CD4-positive, CD25-positive, alpha-beta regulatory T cell (primary cell): ENCODE measurements around the gene ERN2. TPM values are rescaled to one million over a fixed set of nuclear protein-coding genes. Genes with fewer than 3 reads are reported as not detected.
"Not testable (repeated sequence)": the region's sequence is repeated elsewhere in the genome, so short reads cannot be mapped to it uniquely, and the experiment has no call there.

ENCODE experiments used
- ATAC-seq, 2 donors: fragments of 150-1000 bp; cut with Tn5 transposase; one replicate each; pipeline ENCODE4 v1.10.0; 2021; ENCODE audit warnings: low read depth in 2 of 2, moderate number of reproducible peaks in 2 of 2, moderate library complexity in 1 of 2
- DNase-seq, 3 donors: peaks; one replicate each; pipeline versions ENCODE4 v3.0.0 to v3.0.0-alpha.2; 2012 to 2022; ENCODE audit warnings: mixed read lengths in 1 of 3
- H3K27ac ChIP-seq: one replicate; pipeline ENCODE4 v1.7.0; 2013; ENCODE audit warnings: mild to moderate bottlenecking, low read length; ENCODE audit not compliant: insufficient read depth, poor library complexity, severe bottlenecking
- H3K27me3 ChIP-seq: one replicate; pipeline ENCODE4 v1.7.0; 2013; ENCODE audit warnings: low read length; ENCODE audit not compliant: control insufficient read depth, insufficient read depth
- H3K36me3 ChIP-seq: one replicate; pipeline ENCODE4 v1.7.0; 2013; ENCODE audit warnings: mild to moderate bottlenecking, low read length, moderate library complexity; ENCODE audit not compliant: control insufficient read depth, insufficient read depth
- H3K4me1 ChIP-seq: 2 replicates; pipeline ENCODE4 v1.7.0; 2013; ENCODE audit warnings: mild to moderate bottlenecking, low read length; ENCODE audit not compliant: insufficient read depth, control insufficient read depth, poor library complexity, severe bottlenecking
- H3K4me3 ChIP-seq: one replicate; pipeline ENCODE4 v1.7.0; 2013; ENCODE audit warnings: low read depth, mild to moderate bottlenecking, low read length, moderate library complexity
- H3K9me3 ChIP-seq, 2 experiments: 1 replicate in 1 of 2; 2 replicates in 1 of 2; pipeline ENCODE4 v1.7.0; 2013; ENCODE audit warnings: low read length in 2 of 2, mild to moderate bottlenecking in 1 of 2, moderate library complexity in 1 of 2; ENCODE audit not compliant: control insufficient read depth in 2 of 2
- H3K27ac Mint-ChIP-seq, 3 donors: one replicate each; pipeline ENCODE4 v1.8.0; 2020 to 2022; ENCODE audit warnings: mild to moderate bottlenecking in 3 of 3, mixed read lengths in 3 of 3, moderate library complexity in 2 of 3
- H3K27me3 Mint-ChIP-seq: one replicate; pipeline ENCODE4 v1.8.0; 2022; ENCODE audit warnings: mild to moderate bottlenecking, mixed read lengths
- H3K36me3 Mint-ChIP-seq: one replicate; pipeline ENCODE4 v1.8.0; 2020; ENCODE audit warnings: mixed read lengths
- H3K4me1 Mint-ChIP-seq, 4 donors: one replicate each; pipeline ENCODE4 v1.8.0; 2020 to 2022; ENCODE audit warnings: mixed read lengths in 4 of 4, mild to moderate bottlenecking in 1 of 4
- H3K4me3 Mint-ChIP-seq, 4 donors: one replicate each; pipeline ENCODE4 v1.8.0; 2020 to 2022; ENCODE audit warnings: mild to moderate bottlenecking in 4 of 4, mixed read lengths in 4 of 4, moderate library complexity in 3 of 4
- H3K9me3 Mint-ChIP-seq, 7 donors: one replicate each; pipeline ENCODE4 v1.8.0; 2020 to 2022; ENCODE audit warnings: mixed read lengths in 7 of 7, mild to moderate bottlenecking in 3 of 7, moderate library complexity in 2 of 7
- polyA plus RNA-seq, 4 donors: library from polyadenylated mRNA; unstranded; fragments of 300-500 nt; fragmentation: Illumina TruSeq; gene quantifications; one replicate each; pipeline ENCODE4 v1.2.3, GENCODE V29; 2021
- total RNA-seq: library from RNA; stranded (reverse); gene quantifications from one replicate; pipeline ENCODE4 v1.2.3, GENCODE V29; 2022

ERN2 gene
- total and polyA plus RNA-seq, 5 donors from 2014 or later: not detected

GRCh38 chr16:23748630-23749029 lies 35.6 kb upstream of the ERN2 start:
- DNase-seq (no peak), ATAC-seq (no peak)
- Mint-ChIP-seq H3K9me3 (peaks cover 0 to 9% (median 4%) of the 10 kb centered on the region in 7 donors), H3K36me3 (no peaks in the 10 kb centered on the region), H3K27me3 (peaks cover 47% of the 10 kb centered on the region), H3K4me3 (no peak overlapping the region), H3K27ac (no peak overlapping the region), H3K4me1 (no peaks in the 10 kb centered on the region)
- peaks cover 13% of the 10 kb centered on the region for H3K27me3 ChIP-seq
- peaks cover 0 to 5% of the 10 kb centered on the region in 2 experiments for H3K9me3 ChIP-seq
- H3K4me1 ChIP-seq: no peaks in the 10 kb centered on the region
- no peaks in the 10 kb centered on the region for H3K36me3 ChIP-seq
- no peak overlapping the region for H3K27ac ChIP-seq
- no peak overlapping the region for H3K4me3 ChIP-seq

- Mint-ChIP-seq H3K27ac (no peak overlapping the region), H3K36me3 (no peaks in the 10 kb centered on the region), H3K27me3 (peaks cover 39% of the 10 kb centered on the region), H3K4me3 (no peak overlapping the region), H3K4me1 (peaks cover 0 to 1% (median 0%) of the 10 kb centered on the region in 4 donors), H3K9me3 (peaks cover 0 to 10% (median 4%) of the 10 kb centered on the region in 7 donors)
- ATAC-seq (no peak), DNase-seq (no peak)
- Histone ChIP-seq H3K9me3 (peaks cover 0 to 5% of the 10 kb centered on the region in 2 experiments), H3K36me3 (no peaks in the 10 kb centered on the region), H3K4me3 (no peak overlapping the region), H3K4me1 (no peaks in the 10 kb centered on the region), H3K27me3 (peaks cover 10% of the 10 kb centered on the region), H3K27ac (no peak overlapping the region)
Measured at GRCh38 chr16:23745263-23745662, 32.2 kb upstream of the ERN2 start.

- H3K27me3 Mint-ChIP-seq: peaks cover 52% of the 10 kb centered on the region
Measured at GRCh38 chr16:23742766-23743165, 29.7 kb upstream of the ERN2 start.

GRCh38 chr16:23741675-23742303 lies 28.8 kb upstream of the ERN2 start:
- Histone ChIP-seq H3K4me3 (no peak overlapping the region), H3K9me3 (peaks cover 0 to 5% of the 10 kb centered on the region in 2 experiments), H3K4me1 (no peaks in the 10 kb centered on the region), H3K27me3 (peaks cover 10% of the 10 kb centered on the region), H3K36me3 (no peaks in the 10 kb centered on the region), H3K27ac (no peak overlapping the region)
- ATAC-seq (no peak), DNase-seq (no peak)
- Mint-ChIP-seq H3K4me3 (no peak overlapping the region), H3K4me1 (peaks cover 0 to 1% (median 0%) of the 10 kb centered on the region in 4 donors), H3K9me3 (peaks cover 0 to 7% (median 4%) of the 10 kb centered on the region in 7 donors), H3K27me3 (peaks cover 54% of the 10 kb centered on the region), H3K27ac (no peak overlapping the region), H3K36me3 (no peaks in the 10 kb centered on the region)

More at GRCh38 chr16:23742766-23743165, 29.7 kb upstream of the ERN2 start:
- Histone ChIP-seq H3K36me3 (no peaks in the 10 kb centered on the region), H3K9me3 (peaks cover 0 to 5% of the 10 kb centered on the region in 2 experiments), H3K4me3 (no peak overlapping the region), H3K27ac (no peak overlapping the region), H3K27me3 (peaks cover 10% of the 10 kb centered on the region), H3K4me1 (no peaks in the 10 kb centered on the region)
- Mint-ChIP-seq H3K36me3 (no peaks in the 10 kb centered on the region), H3K4me1 (peaks cover 0 to 1% (median 0%) of the 10 kb centered on the region in 4 donors), H3K27ac (peak overlapping the region in 1 of 3 donors; percentile 49), H3K9me3 (peaks cover 0 to 10% (median 4%) of the 10 kb centered on the region in 7 donors), H3K4me3 (no peak overlapping the region)
- ATAC-seq (no peak), DNase-seq (no peak)

GRCh38 chr16:23739516-23739915 lies 26.5 kb upstream of the ERN2 start:
- Mint-ChIP-seq H3K27ac (no peak overlapping the region), H3K4me1 (peaks cover 0 to 6% (median 2%) of the 10 kb centered on the region in 4 donors), H3K36me3 (no peaks in the 10 kb centered on the region), H3K4me3 (no peak overlapping the region), H3K9me3 (peaks cover 0 to 2% (median 0%) of the 10 kb centered on the region in 7 donors), H3K27me3 (peaks cover 49% of the 10 kb centered on the region)
- H3K27me3 ChIP-seq: peaks cover 5% of the 10 kb centered on the region
- H3K27ac ChIP-seq: no peak overlapping the region
- H3K4me3 ChIP-seq: no peak overlapping the region
- no peaks in the 10 kb centered on the region for H3K36me3 ChIP-seq
- H3K9me3 ChIP-seq: no peaks in the 10 kb centered on the region
- no peaks in the 10 kb centered on the region for H3K4me1 ChIP-seq
- DNase-seq (no peak), ATAC-seq (no peak)

- not testable (repeated sequence) for H3K36me3 ChIP-seq, H3K4me1 Mint-ChIP-seq, H3K4me3 Mint-ChIP-seq, H3K9me3 ChIP-seq, H3K4me1 ChIP-seq, H3K27ac ChIP-seq, H3K27ac Mint-ChIP-seq, H3K36me3 Mint-ChIP-seq, H3K4me3 ChIP-seq, H3K9me3 Mint-ChIP-seq, ATAC-seq, H3K27me3 ChIP-seq, DNase-seq
- H3K27me3 Mint-ChIP-seq: peaks cover 38% of the 10 kb centered on the region
Measured at GRCh38 chr16:23737423-23738028, 24.5 kb upstream of the ERN2 start.

- ATAC-seq: no peak
- Mint-ChIP-seq H3K9me3 (no peaks in the 10 kb centered on the region), H3K36me3 (no peaks in the 10 kb centered on the region), H3K27ac (peak overlapping the region in 1 of 3 donors; percentile 2), H3K27me3 (peaks cover 27% of the 10 kb centered on the region), H3K4me3 (no peak overlapping the region), H3K4me1 (peaks cover 0 to 5% (median 2%) of the 10 kb centered on the region in 4 donors)
- Histone ChIP-seq H3K4me1 (no peaks in the 10 kb centered on the region), H3K4me3 (no peak overlapping the region), H3K27me3 (no peaks in the 10 kb centered on the region), H3K27ac (no peak overlapping the region), H3K36me3 (no peaks in the 10 kb centered on the region), H3K9me3 (no peaks in the 10 kb centered on the region)
- DNase-seq: no peak
Measured at GRCh38 chr16:23734176-23734893, 21.3 kb upstream of the ERN2 start.
